HG03521 (cell line): ENCODE data around the gene AGAP1.

Experiments
- ATAC-seq: cut with Tn5 transposase; IDR thresholded peaks from one replicate; pipeline ENCODE4 v1.9.1; 2021; ENCODE audit warnings: mild to moderate bottlenecking, moderate library complexity; ENCODE audit not compliant: unreplicated experiment

The AGAP1 gene

DNA sequence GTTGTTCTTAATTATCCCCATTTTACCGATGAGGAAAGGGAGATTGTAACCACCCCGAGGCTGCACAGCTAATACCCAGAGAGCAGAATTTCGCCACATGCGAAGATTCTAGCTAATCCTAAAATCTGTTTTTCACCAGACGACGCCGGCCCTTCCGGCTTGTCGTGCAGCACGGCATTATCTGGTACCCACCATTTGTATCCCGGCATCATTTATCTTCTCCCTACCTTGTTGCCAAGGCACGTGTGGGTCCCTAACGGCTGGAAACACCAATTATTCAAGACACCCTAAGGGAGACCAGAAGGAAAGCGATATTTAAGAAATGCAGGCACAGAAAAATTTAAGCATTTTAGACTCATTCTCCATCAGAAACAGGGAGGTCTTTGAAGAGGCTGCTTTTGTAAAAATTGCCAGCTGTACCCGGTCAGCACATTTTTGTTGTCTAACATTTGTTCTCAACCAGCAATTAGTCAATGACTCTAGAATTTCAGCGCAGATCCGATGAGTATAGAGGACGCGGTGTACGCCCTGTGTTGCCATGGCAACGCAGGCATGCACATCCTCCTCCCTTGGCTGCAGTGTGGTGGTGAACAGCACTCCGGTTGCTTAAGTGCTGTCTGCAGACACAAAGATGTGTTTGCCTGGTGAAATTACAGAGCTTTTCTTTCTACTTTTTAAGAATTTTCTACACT, 111.6 kb downstream of the AGAP1 start:
- ATAC-seq = no peak

DNA sequence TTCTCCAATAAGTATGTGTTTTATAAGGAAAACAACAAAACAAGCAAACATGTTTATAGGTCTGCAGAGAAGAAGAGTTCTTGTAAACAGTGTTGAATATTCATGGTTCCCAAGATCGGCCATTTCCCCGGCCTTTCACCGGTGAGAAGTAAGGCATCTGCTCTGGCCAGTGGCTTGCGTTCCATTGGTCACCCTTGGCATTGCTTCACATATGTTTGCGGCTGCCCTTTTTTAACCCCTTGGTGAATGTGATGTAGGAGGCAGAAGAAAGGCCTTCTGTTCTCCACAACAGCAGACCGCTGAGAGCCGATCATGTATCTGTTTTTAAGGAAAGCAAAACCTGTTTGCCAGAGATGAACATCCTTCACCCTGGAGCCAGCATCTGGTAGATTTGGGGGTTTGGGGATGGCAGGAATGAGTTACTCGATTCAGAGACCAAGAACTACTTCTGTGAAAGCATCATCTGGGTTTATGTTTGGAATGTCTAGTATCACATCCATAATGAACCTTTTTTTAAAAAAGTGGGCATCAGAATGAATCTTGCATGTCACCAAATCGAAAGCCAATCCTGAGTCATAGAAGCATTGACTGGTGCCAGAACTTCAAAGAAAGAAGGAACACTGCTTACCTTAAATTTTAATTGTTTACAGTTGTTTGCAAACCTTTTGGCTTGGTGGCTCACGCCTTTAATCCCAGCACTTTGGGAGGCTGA, 112.3 kb downstream of the AGAP1 start:
- no peak for ATAC-seq

DNA sequence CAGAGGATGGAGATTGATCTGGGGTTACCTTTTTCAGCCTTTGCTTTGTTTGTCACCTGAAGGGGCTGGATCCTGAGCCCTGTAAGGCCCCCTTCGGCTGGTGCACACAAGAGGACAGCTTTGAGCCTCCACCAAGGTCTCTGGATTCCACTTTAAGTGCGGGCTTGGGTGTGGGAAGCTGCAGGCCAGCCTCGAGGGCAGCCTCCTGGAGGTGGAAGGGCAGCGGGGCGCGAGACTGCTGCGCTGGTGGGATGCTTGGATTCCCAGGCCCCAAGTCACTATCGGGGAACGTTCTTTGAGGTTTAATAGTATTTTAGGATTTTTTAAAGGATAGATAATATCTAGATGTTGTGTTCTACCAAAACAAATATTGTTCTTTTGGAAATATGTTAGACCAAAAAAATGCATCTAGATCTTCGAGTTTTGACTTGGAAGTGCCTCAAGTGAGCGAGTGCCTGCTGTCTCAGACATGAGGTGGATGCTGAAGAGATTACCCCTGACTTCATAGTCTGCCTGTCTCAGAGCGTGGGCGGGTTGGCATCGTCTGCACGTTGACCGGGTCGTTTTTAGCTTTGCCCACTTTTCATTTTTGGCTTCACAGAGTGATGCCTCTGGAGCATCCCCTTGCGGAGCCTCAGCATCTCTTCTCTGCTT, 113.8 kb downstream of the AGAP1 start:
- no peak for ATAC-seq

DNA sequence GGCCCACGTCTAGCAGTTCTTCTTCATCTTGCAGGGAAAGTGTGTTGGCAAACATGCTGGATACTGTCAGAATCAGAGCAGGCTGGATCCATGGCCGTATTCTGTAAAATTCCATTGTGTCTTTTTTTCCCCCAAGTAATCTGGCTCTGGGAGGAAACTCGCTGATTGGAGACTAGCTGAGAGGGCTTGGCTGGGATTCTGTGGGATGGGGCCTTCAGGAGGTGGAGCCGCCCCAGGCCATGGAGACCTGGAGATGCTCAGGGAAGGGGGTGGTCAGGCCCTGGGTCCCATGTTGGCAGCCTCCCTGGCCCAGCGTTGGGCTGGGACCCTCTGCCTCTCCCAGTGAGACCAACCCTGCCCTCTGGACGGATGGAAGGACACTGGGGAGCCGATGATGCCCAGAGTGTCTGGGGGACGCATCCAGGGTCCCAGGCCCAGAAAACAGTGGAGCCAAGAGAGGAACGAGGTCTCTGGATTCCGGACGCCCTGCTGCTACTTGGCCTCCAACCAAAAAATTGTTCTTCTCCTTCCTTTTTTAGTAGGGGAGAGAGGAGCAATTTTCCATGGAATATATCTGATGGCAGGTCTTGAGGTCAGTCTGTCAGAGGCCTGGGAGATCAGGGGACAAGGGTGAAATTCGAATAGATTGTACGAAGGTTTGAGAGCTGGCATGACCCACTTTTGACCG, 114.5 kb downstream of the AGAP1 start:
- no peak for ATAC-seq

DNA sequence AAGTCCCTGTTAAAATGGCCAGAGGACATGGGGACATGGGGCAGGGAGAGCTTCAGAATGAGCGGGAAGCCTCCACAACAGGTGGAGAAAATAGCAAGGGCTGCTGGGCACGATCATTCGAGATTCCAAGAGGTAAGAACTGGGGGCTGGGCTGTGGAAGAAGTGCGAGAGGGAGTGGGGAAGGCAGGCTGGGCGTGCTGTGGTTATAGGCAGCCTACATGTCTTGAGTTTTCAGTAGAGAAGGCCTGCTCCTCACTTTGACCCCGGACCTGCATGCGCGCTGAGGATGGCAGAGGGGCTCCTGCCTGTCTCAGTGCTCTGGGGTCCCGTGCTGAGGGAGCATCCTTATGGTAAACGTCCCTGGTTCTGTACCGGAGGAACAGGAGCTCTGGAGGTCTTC, 115.5 kb downstream of the AGAP1 start:
- ATAC-seq = no peak

GRCh38 chr2:235609746-235610145, 115.9 kb downstream of the AGAP1 start:
- no peak for ATAC-seq

DNA sequence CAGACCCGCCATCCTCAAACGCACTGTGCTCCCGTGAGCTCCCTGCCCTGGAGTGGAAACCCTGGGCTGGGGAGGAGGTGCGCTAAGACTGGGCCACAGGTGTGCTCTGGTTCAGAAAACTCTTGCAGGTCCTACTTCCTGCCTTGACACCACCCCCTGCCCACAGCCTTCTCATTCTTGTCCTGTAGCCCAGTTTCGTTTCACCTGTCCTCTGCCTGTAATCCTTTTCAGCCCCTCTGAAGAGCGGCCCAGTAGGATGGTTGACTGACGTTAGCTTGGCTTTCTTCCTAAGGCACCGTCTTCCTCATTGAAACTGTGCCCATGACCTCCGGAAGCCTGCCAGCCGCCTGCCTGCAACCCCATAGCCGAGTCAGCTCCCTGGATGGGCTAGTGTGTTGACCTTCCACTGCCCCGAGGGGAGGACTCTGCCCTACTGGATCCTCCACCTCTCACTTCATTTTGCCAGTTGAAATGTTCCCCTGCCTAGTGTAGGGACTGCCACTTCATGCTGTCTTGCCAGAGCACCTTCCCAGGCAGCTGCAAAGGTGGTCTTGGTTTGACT, 116.9 kb downstream of the AGAP1 start:
- ATAC-seq = no peak

DNA sequence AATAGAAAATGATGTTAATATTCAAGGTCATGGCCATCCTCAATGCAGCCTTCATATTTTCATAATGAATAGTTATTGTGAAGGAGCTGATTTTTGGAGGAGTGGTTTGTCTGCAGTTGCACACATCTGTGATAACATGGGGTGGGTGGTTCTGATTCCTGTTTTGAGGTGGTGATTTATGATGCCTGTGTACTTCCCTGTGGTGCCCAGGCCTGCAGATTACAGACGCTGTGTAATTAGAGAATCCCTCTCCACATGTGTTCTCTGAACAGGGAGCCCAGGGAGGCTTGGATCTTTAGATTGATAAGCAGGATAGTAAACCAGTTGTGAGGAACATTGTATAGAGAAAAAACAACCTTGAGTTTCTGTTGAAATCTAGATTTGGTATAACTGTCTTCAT, 117.5 kb downstream of the AGAP1 start:
- ATAC-seq = no peak

DNA sequence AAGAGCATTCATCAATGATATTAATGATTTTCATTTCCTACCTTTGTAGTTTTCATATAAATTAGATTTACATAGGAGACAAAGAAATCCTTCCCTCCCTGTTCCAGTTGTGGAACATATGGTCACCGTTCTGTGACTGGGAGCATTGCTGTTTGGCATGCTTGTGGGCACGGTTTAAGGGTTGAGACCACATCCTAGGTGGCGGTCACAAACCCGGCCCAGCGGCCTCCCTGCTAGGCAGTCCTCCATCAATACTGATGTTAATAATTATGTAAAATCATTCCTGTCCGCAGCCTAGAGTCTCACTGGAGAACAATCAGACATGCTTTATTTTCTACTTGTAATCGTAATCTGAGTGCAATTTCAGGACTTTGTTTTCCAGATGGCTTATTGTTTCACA, 117.9 kb downstream of the AGAP1 start:
- no peak for ATAC-seq

DNA sequence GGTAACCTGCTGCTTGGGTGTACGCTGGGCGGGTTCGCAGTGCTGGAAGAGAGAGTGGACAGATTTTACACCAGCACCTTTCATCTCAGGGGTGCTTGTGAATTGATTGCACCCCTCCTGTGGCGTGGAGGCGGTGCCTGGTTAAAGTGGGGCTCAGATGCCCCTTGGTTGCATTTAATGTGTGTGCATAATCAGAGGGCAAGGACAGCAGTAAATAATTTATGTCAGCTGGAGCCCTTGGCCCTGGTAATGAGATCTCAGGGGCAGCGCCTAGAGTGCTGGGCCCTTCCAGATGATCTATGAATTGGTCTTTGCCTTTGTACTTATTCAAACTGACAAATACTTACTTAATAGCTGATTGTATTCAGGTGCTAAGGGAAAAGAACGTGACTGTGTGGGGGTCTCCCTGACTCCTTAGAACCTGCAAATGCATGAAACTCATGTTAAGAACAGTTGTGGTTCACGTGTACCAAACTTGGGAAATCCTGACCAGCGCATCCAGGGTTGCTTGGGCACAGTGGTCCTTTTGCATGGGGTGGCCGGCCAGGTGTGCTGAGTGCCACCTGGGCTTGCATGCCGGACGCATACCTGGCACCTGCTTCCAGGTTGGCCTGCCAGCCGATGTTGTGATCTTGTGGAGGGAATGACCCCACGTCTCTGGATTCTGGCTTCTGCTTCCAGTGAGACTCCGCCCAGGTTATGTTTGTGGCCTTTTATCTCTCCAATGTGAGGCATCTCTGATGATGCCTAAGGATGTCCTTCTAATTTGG, 118.5 kb downstream of the AGAP1 start:
- ATAC-seq = no peak

- ATAC-seq = no peak
Observed at GRCh38 chr2:235613649-235614048, 119.8 kb downstream of the AGAP1 start.

- ATAC-seq = no peak
Observed at GRCh38 chr2:235614176-235614860, 120.5 kb downstream of the AGAP1 start.

GRCh38 chr2:235614900-235615712, 121.3 kb downstream of the AGAP1 start:
- no peak for ATAC-seq

- no peak for ATAC-seq
Observed at GRCh38 chr2:235616885-235617284, 123.0 kb downstream of the AGAP1 start.

- no peak for ATAC-seq
Observed at GRCh38 chr2:235618039-235618438, 124.2 kb downstream of the AGAP1 start.

GRCh38 chr2:235619544-235619943, 125.7 kb downstream of the AGAP1 start:
- no peak for ATAC-seq

GRCh38 chr2:235621736-235622135, 127.9 kb downstream of the AGAP1 start:
- no peak for ATAC-seq

DNA sequence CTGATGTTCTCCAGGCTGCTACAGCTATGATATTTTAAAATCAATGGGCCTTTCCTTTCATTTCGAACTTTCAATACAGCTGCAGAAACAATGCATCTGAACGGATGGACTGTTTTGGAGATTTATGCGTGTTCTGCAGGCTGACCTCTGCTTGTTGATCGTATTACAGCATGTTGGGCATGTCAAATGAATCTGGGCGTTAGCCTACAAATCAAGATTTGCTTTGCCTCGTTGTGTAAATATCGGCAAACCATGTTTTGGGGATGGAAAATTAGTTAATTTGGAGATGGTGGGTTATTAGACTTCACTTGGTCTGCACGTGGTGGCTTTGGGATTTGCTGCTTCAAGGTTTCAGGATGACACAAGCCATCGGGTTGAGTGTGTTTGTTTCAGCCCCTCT, 129.3 kb downstream of the AGAP1 start:
- no peak for ATAC-seq

- no peak for ATAC-seq
Observed at GRCh38 chr2:235623752-235624151, 129.9 kb downstream of the AGAP1 start.
